GM06990 (cell line): Measurements from ENCODE around the gene ISOC2.

ENCODE experiments used
- DNase-seq: peaks from one replicate; pipeline ENCODE4 v3.0.0-alpha.2; 2011; ENCODE audit not compliant: insufficient read length; ENCODE audit errors: extremely low read depth
- H3K27me3 ChIP-seq: replicated peaks from 2 replicates; pipeline ENCODE4 v1.6.0; 2011; ENCODE audit warnings: low read length; ENCODE audit not compliant: control insufficient read depth, insufficient read depth
- H3K36me3 ChIP-seq: 2 replicates; pipeline ENCODE4 v1.5.1; 2011; ENCODE audit warnings: low read length; ENCODE audit not compliant: control insufficient read depth, insufficient read depth
- H3K4me3 ChIP-seq: replicated peaks from 2 replicates; pipeline ENCODE4 v1.5.1; 2011; ENCODE audit warnings: low read depth, mild to moderate bottlenecking, control low read depth, low read length
- TF ChIP-seq, protein P1 (sequence below): IDR thresholded peaks from 2 replicates; pipeline ENCODE4 v1.5.1; 2011; ENCODE audit warnings: low read length, control low read depth, mild to moderate bottlenecking, inconsistent platforms; ENCODE audit not compliant: insufficient read depth, poor library complexity, severe bottlenecking

The ISOC2 gene

DNA sequence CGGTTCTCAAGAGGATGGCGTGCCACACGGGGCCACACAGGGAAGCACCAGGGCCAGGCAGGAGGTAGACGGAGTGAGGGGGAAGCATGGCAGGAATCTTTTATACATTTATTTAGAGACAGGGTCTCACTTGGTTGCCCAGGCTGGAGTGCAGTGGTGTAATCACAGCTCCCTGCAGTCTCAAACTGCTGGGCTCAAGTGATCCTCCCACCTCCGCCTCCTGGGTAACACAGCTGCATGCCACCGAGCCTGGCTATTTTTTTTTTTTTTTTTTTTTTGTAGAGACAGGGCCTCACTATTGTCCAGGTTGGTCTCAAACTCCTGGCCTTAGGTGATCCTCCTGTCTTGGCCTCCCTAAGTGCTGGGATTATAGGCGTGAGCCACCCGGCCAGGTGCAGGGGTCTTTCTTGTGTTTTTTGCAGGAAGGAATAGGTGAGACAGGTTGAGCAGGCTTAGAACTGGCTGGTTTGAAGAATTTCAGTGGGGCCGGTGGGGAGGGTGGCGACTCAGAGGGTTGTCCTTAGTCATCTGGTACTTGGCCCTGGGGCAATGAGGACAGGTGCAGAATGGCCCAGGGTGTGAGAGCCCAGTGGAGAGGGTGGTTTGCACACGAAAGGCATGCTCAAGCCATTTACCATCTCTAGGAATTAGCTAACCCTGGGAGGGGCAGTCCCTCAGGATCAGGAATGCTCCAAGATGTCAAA lies 34.4 kb upstream of the ISOC2 start:
- no peaks in the 10 kb centered on the region; the same call in 1 of the 2 replicates for H3K27me3 ChIP-seq
- H3K4me3 ChIP-seq = no peak overlapping the region
- no peaks in the 10 kb centered on the region for H3K36me3 ChIP-seq
- TF ChIP-seq, protein P1, sequence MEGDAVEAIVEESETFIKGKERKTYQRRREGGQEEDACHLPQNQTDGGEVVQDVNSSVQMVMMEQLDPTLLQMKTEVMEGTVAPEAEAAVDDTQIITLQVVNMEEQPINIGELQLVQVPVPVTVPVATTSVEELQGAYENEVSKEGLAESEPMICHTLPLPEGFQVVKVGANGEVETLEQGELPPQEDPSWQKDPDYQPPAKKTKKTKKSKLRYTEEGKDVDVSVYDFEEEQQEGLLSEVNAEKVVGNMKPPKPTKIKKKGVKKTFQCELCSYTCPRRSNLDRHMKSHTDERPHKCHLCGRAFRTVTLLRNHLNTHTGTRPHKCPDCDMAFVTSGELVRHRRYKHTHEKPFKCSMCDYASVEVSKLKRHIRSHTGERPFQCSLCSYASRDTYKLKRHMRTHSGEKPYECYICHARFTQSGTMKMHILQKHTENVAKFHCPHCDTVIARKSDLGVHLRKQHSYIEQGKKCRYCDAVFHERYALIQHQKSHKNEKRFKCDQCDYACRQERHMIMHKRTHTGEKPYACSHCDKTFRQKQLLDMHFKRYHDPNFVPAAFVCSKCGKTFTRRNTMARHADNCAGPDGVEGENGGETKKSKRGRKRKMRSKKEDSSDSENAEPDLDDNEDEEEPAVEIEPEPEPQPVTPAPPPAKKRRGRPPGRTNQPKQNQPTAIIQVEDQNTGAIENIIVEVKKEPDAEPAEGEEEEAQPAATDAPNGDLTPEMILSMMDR = no peak
- DNase-seq = no peak

DNA sequence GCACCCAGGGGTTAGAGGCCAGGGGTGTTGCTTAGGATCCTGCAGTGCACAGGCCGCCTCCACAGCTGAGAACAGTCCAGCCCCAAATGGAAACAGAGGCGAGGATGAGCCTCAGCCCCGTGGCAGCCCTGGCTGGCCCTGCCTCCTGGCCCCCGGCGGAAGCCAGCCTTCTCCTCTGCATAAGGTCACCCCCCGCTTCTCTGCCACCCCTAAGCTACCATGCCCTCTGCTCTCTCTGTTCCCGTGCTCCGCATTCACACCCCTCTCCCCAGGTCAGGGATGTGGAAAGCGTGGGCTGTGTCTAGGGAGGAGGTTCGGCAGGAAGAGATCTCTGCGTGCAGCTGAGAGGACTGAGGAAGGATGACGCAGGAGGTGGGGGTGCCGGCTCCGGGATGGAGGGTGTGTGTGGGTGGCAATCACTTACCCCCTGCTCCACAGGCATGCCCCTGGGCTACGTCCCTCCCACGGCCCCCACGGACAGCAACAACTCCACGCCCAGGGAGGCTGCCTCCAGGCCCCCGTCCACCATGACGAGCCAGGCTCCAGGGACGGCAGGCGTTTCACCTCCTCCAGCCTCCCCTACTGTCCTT lies 32.8 kb upstream of the ISOC2 start:
- TF ChIP-seq, protein P1 = no peak
- no peak for DNase-seq
- H3K4me3 ChIP-seq = no peak overlapping the region

DNA sequence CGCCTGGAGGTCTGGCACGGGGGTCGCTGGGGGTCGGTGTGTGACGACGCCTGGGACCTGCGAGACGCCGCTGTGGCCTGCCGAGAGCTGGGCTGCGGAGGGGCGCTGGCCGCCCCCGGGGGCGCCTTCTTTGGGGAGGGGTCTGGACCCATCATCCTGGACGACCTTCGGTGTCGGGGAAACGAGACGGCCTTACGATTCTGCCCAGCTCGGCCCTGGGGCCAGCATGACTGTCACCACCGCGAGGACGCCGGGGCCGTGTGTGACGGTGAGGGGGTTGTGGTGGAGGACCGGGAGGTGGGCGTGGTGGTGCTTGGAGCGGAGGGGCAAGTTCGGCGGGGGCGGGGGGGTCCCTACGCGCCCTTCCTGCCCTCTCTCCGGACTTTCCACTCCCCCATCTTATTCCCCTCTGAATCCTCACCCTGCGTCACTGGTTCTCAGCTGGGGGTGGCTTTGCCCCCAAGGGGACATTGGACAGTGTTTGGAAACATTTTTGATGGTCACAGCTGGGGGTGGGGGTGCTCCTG lies 32.3 kb upstream of the ISOC2 start:
- Histone ChIP-seq H3K27me3 (no peaks in the 10 kb centered on the region; the same call in 1 of the 2 replicates), H3K36me3 (no peaks in the 10 kb centered on the region), H3K4me3 (no peak overlapping the region)
- TF ChIP-seq, protein P1 = no peak
- no peak for DNase-seq

More for the DNA sequence above, 32.8 kb upstream of the ISOC2 start:
- Histone ChIP-seq H3K27me3 (no peaks in the 10 kb centered on the region; the same call in 1 of the 2 replicates), H3K36me3 (no peaks in the 10 kb centered on the region)

DNA sequence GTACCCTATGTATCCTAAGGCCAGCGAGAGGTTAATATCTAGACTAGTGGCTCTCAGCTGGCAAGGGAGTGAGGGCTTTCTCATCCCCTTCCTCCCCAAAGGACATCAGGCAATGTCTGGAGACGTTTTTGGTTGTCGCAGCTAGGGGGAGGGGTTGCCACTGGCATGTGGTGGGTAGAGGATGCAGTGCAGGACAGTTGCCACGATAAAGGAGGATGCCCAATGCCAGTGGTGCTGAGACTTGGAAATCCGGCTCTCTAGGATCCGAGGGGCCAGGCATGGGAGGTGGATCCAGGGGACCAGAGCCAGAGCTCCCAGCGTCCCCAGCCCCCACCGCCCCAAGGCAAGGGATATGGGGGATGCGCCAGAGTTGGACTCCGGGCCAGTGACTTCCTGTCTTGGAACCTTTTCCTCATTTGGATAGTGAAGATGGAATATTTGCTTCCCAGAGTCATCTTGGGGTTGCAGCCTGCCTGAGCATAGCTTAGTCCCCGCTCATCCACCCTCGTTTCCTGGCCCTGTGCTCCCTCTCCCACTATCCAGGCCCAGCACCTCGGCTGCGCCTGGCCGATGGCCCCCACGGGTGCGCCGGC lies 31.7 kb upstream of the ISOC2 start:
- TF ChIP-seq, protein P1 = no peak
- Histone ChIP-seq H3K27me3 (no peaks in the 10 kb centered on the region; the same call in 1 of the 2 replicates), H3K36me3 (no peaks in the 10 kb centered on the region), H3K4me3 (no peak overlapping the region)
- no peak for DNase-seq

DNA sequence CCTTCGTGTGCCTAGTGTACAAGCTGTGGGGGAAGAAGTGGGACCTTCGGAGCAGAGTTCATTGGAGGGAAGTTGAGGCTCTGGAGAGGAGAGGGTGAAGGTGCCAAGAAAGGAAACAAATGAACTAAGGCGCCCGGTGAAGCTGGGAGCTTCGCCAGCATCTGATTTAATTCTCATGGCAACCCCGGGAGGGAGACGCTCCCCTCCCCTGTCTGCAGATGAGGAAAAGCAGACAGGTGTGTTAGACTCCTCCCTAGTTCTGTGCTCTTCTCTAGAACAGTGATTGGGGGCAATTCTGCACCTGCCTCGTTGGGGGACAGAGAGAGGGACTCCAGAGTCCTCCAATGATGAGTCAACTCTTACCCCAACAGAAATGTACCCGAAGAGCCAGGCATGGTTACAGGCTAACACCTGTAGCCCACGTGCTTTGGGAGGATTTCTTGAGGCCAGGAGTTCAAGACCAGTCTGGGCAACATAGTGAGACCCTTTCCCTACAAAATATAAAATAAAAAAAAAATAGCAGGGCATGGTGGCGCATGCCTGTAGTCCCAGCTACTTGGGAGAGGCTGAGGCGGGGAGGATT lies 31.0 kb upstream of the ISOC2 start:
- no peak overlapping the region for H3K4me3 ChIP-seq
- TF ChIP-seq, protein P1 = no peak
- no peaks in the 10 kb centered on the region for H3K36me3 ChIP-seq
- no peaks in the 10 kb centered on the region; the same call in 1 of the 2 replicates for H3K27me3 ChIP-seq
- no peak for DNase-seq
